HUES48 (cell line): ENCODE data around the gene TTC12.

Experiments used
- H3K27ac ChIP-seq: one replicate; pipeline ENCODE4 v1.7.0; 2013; ENCODE audit warnings: low read depth, low read length, inconsistent platforms
- H3K27me3 ChIP-seq: 2 replicates; pipeline ENCODE4 v1.6.1; 2013; ENCODE audit warnings: mild to moderate bottlenecking, low read length; ENCODE audit not compliant: control insufficient read depth, insufficient read depth
- H3K36me3 ChIP-seq: 2 replicates; pipeline ENCODE4 v1.6.1; 2013; ENCODE audit warnings: low read length; ENCODE audit not compliant: control insufficient read depth, insufficient read depth
- H3K4me1 ChIP-seq: 2 replicates; pipeline ENCODE4 v1.6.1; 2013; ENCODE audit warnings: mild to moderate bottlenecking, low read length; ENCODE audit not compliant: control insufficient read depth, insufficient read depth
- H3K4me3 ChIP-seq: 2 replicates; pipeline ENCODE4 v1.5.1; 2013; ENCODE audit warnings: mild to moderate bottlenecking, low read depth, low read length
- H3K9ac ChIP-seq: 2 replicates; pipeline ENCODE4 v1.6.1; 2013; ENCODE audit warnings: mild to moderate bottlenecking, low read depth, low read length, moderate library complexity
- H3K9me3 ChIP-seq: 2 replicates; pipeline ENCODE4 v1.6.1; 2013; ENCODE audit warnings: low read length; ENCODE audit not compliant: control insufficient read depth, insufficient read depth

The TTC12 gene

GRCh38 chr11:113331441-113331840 is 17.1 kb downstream of the TTC12 start:
- no peaks in the 10 kb centered on the region for H3K9me3 ChIP-seq
- no peaks in the 10 kb centered on the region for H3K27me3 ChIP-seq
- no peak overlapping the region for H3K9ac ChIP-seq
- no peaks in the 10 kb centered on the region for H3K36me3 ChIP-seq
- no peaks in the 10 kb centered on the region; the same call in 1 of the 2 replicates for H3K4me1 ChIP-seq
- H3K27ac ChIP-seq = no peak overlapping the region
- H3K4me3 ChIP-seq = no peak overlapping the region

GRCh38 chr11:113332023-113332422 is 17.6 kb downstream of the TTC12 start:
- Histone ChIP-seq H3K27me3 (no peaks in the 10 kb centered on the region), H3K9ac (no peak overlapping the region), H3K4me1 (no peaks in the 10 kb centered on the region; the same call in 1 of the 2 replicates), H3K27ac (no peak overlapping the region), H3K4me3 (no peak overlapping the region), H3K9me3 (no peaks in the 10 kb centered on the region), H3K36me3 (no peaks in the 10 kb centered on the region)

- H3K4me3 ChIP-seq = no peak overlapping the region
- no peaks in the 10 kb centered on the region for H3K9me3 ChIP-seq
- no peak overlapping the region for H3K27ac ChIP-seq
- H3K27me3 ChIP-seq = no peaks in the 10 kb centered on the region
- no peaks in the 10 kb centered on the region for H3K36me3 ChIP-seq
- no peaks in the 10 kb centered on the region; the same call in 1 of the 2 replicates for H3K4me1 ChIP-seq
- H3K9ac ChIP-seq = no peak overlapping the region
Observed at GRCh38 chr11:113332638-113333329, 18.4 kb downstream of the TTC12 start.

GRCh38 chr11:113334183-113334582 is 19.8 kb downstream of the TTC12 start:
- Histone ChIP-seq H3K9me3 (no peaks in the 10 kb centered on the region), H3K9ac (no peak overlapping the region), H3K27me3 (no peaks in the 10 kb centered on the region), H3K4me3 (no peak overlapping the region), H3K4me1 (no peaks in the 10 kb centered on the region; the same call in 1 of the 2 replicates), H3K36me3 (no peaks in the 10 kb centered on the region), H3K27ac (no peak overlapping the region)

- Histone ChIP-seq H3K4me1 (no peaks in the 10 kb centered on the region), H3K4me3 (no peak overlapping the region), H3K27me3 (no peaks in the 10 kb centered on the region), H3K36me3 (no peaks in the 10 kb centered on the region), H3K9ac (no peak overlapping the region), H3K27ac (no peak overlapping the region), H3K9me3 (no peaks in the 10 kb centered on the region)
Observed at GRCh38 chr11:113338730-113339129, 24.3 kb downstream of the TTC12 start.

GRCh38 chr11:113339929-113340589 is 25.7 kb downstream of the TTC12 start:
- Histone ChIP-seq H3K27ac (no peak overlapping the region), H3K4me3 (no peak overlapping the region), H3K9me3 (no peaks in the 10 kb centered on the region), H3K9ac (no peak overlapping the region), H3K4me1 (no peaks in the 10 kb centered on the region), H3K27me3 (no peaks in the 10 kb centered on the region), H3K36me3 (no peaks in the 10 kb centered on the region)

GRCh38 chr11:113341388-113342165 is 27.2 kb downstream of the TTC12 start:
- H3K4me1 ChIP-seq = no peaks in the 10 kb centered on the region
- H3K9ac ChIP-seq = no peak overlapping the region
- no peaks in the 10 kb centered on the region for H3K27me3 ChIP-seq
- H3K27ac ChIP-seq = no peak overlapping the region
- H3K36me3 ChIP-seq = no peaks in the 10 kb centered on the region
- H3K9me3 ChIP-seq = no peaks in the 10 kb centered on the region
- no peak overlapping the region for H3K4me3 ChIP-seq

GRCh38 chr11:113345978-113346377 is 31.6 kb downstream of the TTC12 start:
- H3K9ac ChIP-seq = no peak overlapping the region
- H3K36me3 ChIP-seq = no peaks in the 10 kb centered on the region
- H3K27me3 ChIP-seq = no peaks in the 10 kb centered on the region
- H3K4me1 ChIP-seq = no peaks in the 10 kb centered on the region
- H3K9me3 ChIP-seq = no peaks in the 10 kb centered on the region
- no peak overlapping the region for H3K27ac ChIP-seq
- H3K4me3 ChIP-seq = no peak overlapping the region

- Histone ChIP-seq H3K27me3 (no peaks in the 10 kb centered on the region), H3K4me1 (no peaks in the 10 kb centered on the region), H3K27ac (no peak overlapping the region), H3K9ac (no peak overlapping the region), H3K36me3 (no peaks in the 10 kb centered on the region), H3K4me3 (no peak overlapping the region), H3K9me3 (no peaks in the 10 kb centered on the region)
Observed at GRCh38 chr11:113349528-113349927, 35.1 kb downstream of the TTC12 start.

- H3K27me3 ChIP-seq = no peaks in the 10 kb centered on the region
- no peak overlapping the region for H3K27ac ChIP-seq
- no peaks in the 10 kb centered on the region for H3K36me3 ChIP-seq
- H3K4me1 ChIP-seq = no peaks in the 10 kb centered on the region
- H3K9me3 ChIP-seq = no peaks in the 10 kb centered on the region
- H3K4me3 ChIP-seq = no peak overlapping the region
- H3K9ac ChIP-seq = no peak overlapping the region
Observed at GRCh38 chr11:113350336-113351067, 36.1 kb downstream of the TTC12 start.
